ENCODE data around the gene FABP3. TPM values are rescaled to one million over a fixed set of nuclear protein-coding genes. Genes with fewer than 3 reads are reported as not detected.

FABP3 gene
- total and polyA plus RNA-seq, 4 donors, result 1.7 to 39.8 (median 13.3) TPM

GRCh38 chr1:31327381-31327780 is 45.5 kb downstream of the FABP3 start:
- Histone ChIP-seq H3K4me1 (ENCODE audit: control insufficient read depth in 5 of 5, insufficient read depth in 5 of 5, low read length in 5 of 5) (no peaks in the 10 kb centered on the region), H3K36me3 (ENCODE audit: control insufficient read depth in 4 of 4, insufficient read depth in 4 of 4, low read length in 4 of 4) (peaks cover 0 to 7% (median 4%) of the 10 kb centered on the region in 4 donors), H3K9me3 (ENCODE audit: control insufficient read depth in 4 of 4, insufficient read depth in 3 of 4, low read length in 3 of 4) (no peaks in the 10 kb centered on the region), H3K4me3 (no peak overlapping the region), H3K27me3 (ENCODE audit: control insufficient read depth in 3 of 3, insufficient read depth in 3 of 3, low read length in 2 of 3) (no peaks in the 10 kb centered on the region), H3K27ac (ENCODE audit: low read depth in 1 of 2, low read length in 1 of 2) (no peak overlapping the region), H3K9ac (ENCODE audit: insufficient read depth in 1 of 2, low read length in 2 of 2) (no peak overlapping the region)
- TF ChIP-seq, protein P1, sequence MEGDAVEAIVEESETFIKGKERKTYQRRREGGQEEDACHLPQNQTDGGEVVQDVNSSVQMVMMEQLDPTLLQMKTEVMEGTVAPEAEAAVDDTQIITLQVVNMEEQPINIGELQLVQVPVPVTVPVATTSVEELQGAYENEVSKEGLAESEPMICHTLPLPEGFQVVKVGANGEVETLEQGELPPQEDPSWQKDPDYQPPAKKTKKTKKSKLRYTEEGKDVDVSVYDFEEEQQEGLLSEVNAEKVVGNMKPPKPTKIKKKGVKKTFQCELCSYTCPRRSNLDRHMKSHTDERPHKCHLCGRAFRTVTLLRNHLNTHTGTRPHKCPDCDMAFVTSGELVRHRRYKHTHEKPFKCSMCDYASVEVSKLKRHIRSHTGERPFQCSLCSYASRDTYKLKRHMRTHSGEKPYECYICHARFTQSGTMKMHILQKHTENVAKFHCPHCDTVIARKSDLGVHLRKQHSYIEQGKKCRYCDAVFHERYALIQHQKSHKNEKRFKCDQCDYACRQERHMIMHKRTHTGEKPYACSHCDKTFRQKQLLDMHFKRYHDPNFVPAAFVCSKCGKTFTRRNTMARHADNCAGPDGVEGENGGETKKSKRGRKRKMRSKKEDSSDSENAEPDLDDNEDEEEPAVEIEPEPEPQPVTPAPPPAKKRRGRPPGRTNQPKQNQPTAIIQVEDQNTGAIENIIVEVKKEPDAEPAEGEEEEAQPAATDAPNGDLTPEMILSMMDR (IDR thresholded peaks at IDR 0.05; ENCODE audit: control extremely low read depth, extremely low read depth), result no peak
- WGBS, 2 donors, result 85 to 91% methylated on average over 3 of the region's 3 CpGs
- DNase-seq (no peak), ATAC-seq (ENCODE audit: insufficient read depth, low FRiP score) (no peak)

- ATAC-seq (ENCODE audit: insufficient read depth, low FRiP score), result no peak
- no peak overlapping the region for H3K4me3 ChIP-seq
- no peaks in the 10 kb centered on the region for H3K27me3 ChIP-seq (ENCODE audit: control insufficient read depth in 3 of 3, insufficient read depth in 3 of 3, low read length in 2 of 3)
- H3K36me3 ChIP-seq (ENCODE audit: control insufficient read depth in 4 of 4, insufficient read depth in 4 of 4, low read length in 4 of 4), result peaks cover 3 to 7% (median 4%) of the 10 kb centered on the region in 4 donors
- no peaks in the 10 kb centered on the region for H3K9me3 ChIP-seq (ENCODE audit: control insufficient read depth in 4 of 4, insufficient read depth in 3 of 4, low read length in 3 of 4)
- DNase-seq, result no peak
- TF ChIP-seq, protein P1 (IDR thresholded peaks at IDR 0.05; ENCODE audit: control extremely low read depth, extremely low read depth), result no peak
- H3K4me1 ChIP-seq (ENCODE audit: control insufficient read depth in 5 of 5, insufficient read depth in 5 of 5, low read length in 5 of 5), result no peaks in the 10 kb centered on the region
- 97% methylated on average over 1 of the region's 1 CpG for WGBS, 2 donors
- no peak overlapping the region for H3K27ac ChIP-seq (ENCODE audit: low read depth in 1 of 2, low read length in 1 of 2)
- no peak overlapping the region for H3K9ac ChIP-seq (ENCODE audit: insufficient read depth in 1 of 2, low read length in 2 of 2)
Observed at GRCh38 chr1:31326461-31326860, 46.4 kb downstream of the FABP3 start.

DNA sequence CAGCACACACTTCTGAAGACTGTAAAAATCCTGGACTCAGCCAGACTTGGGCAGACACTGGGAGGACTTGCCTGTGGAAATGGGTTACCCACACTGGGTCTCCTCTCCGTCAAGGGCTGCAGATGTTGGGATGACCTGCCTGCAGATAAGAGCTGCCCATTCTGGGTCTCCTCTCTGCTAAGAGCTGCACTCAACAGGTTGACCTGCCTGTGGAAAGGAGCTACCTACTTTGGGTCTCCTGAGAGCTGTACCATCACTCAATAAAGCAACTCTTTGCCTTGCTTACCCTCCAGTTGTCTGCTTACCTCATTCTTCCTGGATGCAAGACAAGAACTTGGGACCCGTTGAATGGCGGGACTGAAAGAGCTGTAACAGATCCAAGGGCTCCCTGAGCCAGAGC is 47.9 kb downstream of the FABP3 start:
- Histone ChIP-seq H3K9ac (ENCODE audit: insufficient read depth in 1 of 2, low read length in 2 of 2) (no peak overlapping the region), H3K4me1 (ENCODE audit: control insufficient read depth in 5 of 5, insufficient read depth in 5 of 5, low read length in 5 of 5) (no peaks in the 10 kb centered on the region), H3K9me3 (ENCODE audit: control insufficient read depth in 4 of 4, insufficient read depth in 3 of 4, low read length in 3 of 4) (no peaks in the 10 kb centered on the region), H3K36me3 (ENCODE audit: control insufficient read depth in 4 of 4, insufficient read depth in 4 of 4, low read length in 4 of 4) (peaks cover 4 to 15% (median 6%) of the 10 kb centered on the region in 4 donors), H3K4me3 (no peak overlapping the region), H3K27ac (ENCODE audit: low read depth in 1 of 2, low read length in 1 of 2) (no peak overlapping the region), H3K27me3 (ENCODE audit: control insufficient read depth in 3 of 3, insufficient read depth in 3 of 3, low read length in 2 of 3) (no peaks in the 10 kb centered on the region)
- TF ChIP-seq, protein P1 (IDR thresholded peaks at IDR 0.05; ENCODE audit: control extremely low read depth, extremely low read depth), result no peak
- WGBS, 2 donors, result 97 to 98% methylated on average over 3 of the region's 3 CpGs
- DNase-seq, result no peak
- no peak for ATAC-seq (ENCODE audit: insufficient read depth, low FRiP score)

- peaks cover 6 to 20% (median 9%) of the 10 kb centered on the region in 4 donors for H3K36me3 ChIP-seq (ENCODE audit: control insufficient read depth in 4 of 4, insufficient read depth in 4 of 4, low read length in 4 of 4)
- no peaks in the 10 kb centered on the region for H3K4me1 ChIP-seq (ENCODE audit: control insufficient read depth in 5 of 5, insufficient read depth in 5 of 5, low read length in 5 of 5)
- no peak overlapping the region for H3K4me3 ChIP-seq
- TF ChIP-seq, protein P1 (IDR thresholded peaks at IDR 0.05; ENCODE audit: control extremely low read depth, extremely low read depth), result no peak
- no peaks in the 10 kb centered on the region for H3K9me3 ChIP-seq (ENCODE audit: control insufficient read depth in 4 of 4, insufficient read depth in 3 of 4, low read length in 3 of 4)
- DNase-seq, result no peak
- H3K27ac ChIP-seq (ENCODE audit: low read depth in 1 of 2, low read length in 1 of 2), result no peak overlapping the region
- no peak overlapping the region for H3K9ac ChIP-seq (ENCODE audit: insufficient read depth in 1 of 2, low read length in 2 of 2)
- ATAC-seq (ENCODE audit: insufficient read depth, low FRiP score), result no peak
- 97 to 100% methylated on average over 4 of the region's 4 CpGs for WGBS, 2 donors
- H3K27me3 ChIP-seq (ENCODE audit: control insufficient read depth in 3 of 3, insufficient read depth in 3 of 3, low read length in 2 of 3), result no peaks in the 10 kb centered on the region
Observed at GRCh38 chr1:31324093-31324492, 48.8 kb downstream of the FABP3 start.
